ENCODE data around the gene LRRN1.
"Not testable (repeated sequence)": the region's sequence is repeated elsewhere in the genome, so short reads cannot be mapped to it uniquely, and the experiment has no call there.

LRRN1 gene

DNA sequence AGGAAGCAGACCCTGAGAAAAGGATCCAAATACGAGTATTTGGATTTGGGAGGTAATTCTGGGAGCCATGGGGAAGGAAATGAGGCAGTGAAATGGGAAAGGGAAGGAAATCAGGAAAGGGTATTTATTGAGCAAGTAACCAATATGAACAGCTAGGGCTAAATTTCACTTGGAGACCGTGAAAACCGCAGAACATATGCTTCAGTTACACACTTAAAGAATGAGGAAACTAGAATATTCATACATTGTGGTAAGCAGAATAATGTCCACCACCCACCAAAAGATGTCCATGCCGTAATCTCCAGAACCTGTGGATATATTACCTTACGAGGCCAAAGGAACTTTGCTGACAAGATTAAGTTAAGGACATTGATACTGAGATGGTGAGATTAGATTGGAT is 63.3 kb downstream of the LRRN1 start:
- no peak overlapping the region for H3K9ac ChIP-seq (ENCODE audit: low read length)
- no peaks in the 10 kb centered on the region for H3K36me3 ChIP-seq (replicated peaks; ENCODE audit: insufficient read depth, low read length)
- no peak for TF ChIP-seq EZH2phosphoT487 (IDR thresholded peaks at IDR 0.05; ENCODE audit: low read length)
- no peak for TF ChIP-seq EZH2 (optimal IDR thresholded peaks at IDR 0.05; ENCODE audit: low read depth, low read length)
- TF ChIP-seq, protein P1, sequence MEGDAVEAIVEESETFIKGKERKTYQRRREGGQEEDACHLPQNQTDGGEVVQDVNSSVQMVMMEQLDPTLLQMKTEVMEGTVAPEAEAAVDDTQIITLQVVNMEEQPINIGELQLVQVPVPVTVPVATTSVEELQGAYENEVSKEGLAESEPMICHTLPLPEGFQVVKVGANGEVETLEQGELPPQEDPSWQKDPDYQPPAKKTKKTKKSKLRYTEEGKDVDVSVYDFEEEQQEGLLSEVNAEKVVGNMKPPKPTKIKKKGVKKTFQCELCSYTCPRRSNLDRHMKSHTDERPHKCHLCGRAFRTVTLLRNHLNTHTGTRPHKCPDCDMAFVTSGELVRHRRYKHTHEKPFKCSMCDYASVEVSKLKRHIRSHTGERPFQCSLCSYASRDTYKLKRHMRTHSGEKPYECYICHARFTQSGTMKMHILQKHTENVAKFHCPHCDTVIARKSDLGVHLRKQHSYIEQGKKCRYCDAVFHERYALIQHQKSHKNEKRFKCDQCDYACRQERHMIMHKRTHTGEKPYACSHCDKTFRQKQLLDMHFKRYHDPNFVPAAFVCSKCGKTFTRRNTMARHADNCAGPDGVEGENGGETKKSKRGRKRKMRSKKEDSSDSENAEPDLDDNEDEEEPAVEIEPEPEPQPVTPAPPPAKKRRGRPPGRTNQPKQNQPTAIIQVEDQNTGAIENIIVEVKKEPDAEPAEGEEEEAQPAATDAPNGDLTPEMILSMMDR (IDR thresholded peaks at IDR 0.05; ENCODE audit: low read length): no peak
- no peaks in the 10 kb centered on the region for H3K9me2 ChIP-seq (replicated peaks; ENCODE audit: insufficient read depth, low read length)
- no peak overlapping the region for H3K4me3 ChIP-seq (ENCODE audit: low read length)
- H3K4me1 ChIP-seq (ENCODE audit: low read length): no peaks in the 10 kb centered on the region
- H3K27ac ChIP-seq (ENCODE audit: low read length): no peak overlapping the region
- H3F3A ChIP-seq (ENCODE audit: insufficient read depth, low read length): no peaks in the 10 kb centered on the region
- no peaks in the 10 kb centered on the region for H3K79me2 ChIP-seq (ENCODE audit: low read length)
- no peak for DNase-seq
- no peak overlapping the region for H3K4me2 ChIP-seq (ENCODE audit: low read depth, low read length)
- no peaks in the 10 kb centered on the region for H3K9me3 ChIP-seq (replicated peaks; ENCODE audit: insufficient read depth, low read length)
- no peak overlapping the region for H2AFZ ChIP-seq (ENCODE audit: low read length)
- no peaks in the 10 kb centered on the region for H3K27me3 ChIP-seq (replicated peaks; ENCODE audit: insufficient read depth, low read length)
- H4K20me1 ChIP-seq (ENCODE audit: insufficient read depth, low read length): no peaks in the 10 kb centered on the region

DNA sequence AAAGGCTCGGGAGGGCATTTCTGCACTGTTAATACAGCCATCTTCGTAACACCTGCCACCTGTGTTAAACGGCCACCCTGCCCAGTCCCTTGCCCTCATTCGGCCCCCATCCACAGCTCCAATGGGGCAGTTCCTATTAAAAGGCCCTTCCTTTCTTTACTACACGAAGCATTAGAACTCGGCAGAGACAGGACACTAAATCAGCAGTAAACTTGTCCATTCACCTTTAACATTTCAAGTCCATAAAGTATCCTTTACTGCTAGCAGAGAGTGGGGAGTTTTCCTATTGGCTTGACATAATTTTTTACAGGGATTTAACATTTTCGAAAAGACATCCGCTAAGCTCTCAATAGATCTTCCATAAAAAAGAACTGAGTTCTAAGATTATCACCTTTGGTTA is 76.3 kb downstream of the LRRN1 start:
- no peaks in the 10 kb centered on the region for H3K9me2 ChIP-seq (replicated peaks; ENCODE audit: insufficient read depth, low read length)
- no peaks in the 10 kb centered on the region for H4K20me1 ChIP-seq (ENCODE audit: insufficient read depth, low read length)
- H3K9me3 ChIP-seq (replicated peaks; ENCODE audit: insufficient read depth, low read length): no peaks in the 10 kb centered on the region
- no peak overlapping the region for H3K27ac ChIP-seq (ENCODE audit: low read length)
- no peak overlapping the region for H3K4me2 ChIP-seq (ENCODE audit: low read depth, low read length)
- DNase-seq: no peak
- H3K27me3 ChIP-seq (replicated peaks; ENCODE audit: insufficient read depth, low read length): no peaks in the 10 kb centered on the region
- no peaks in the 10 kb centered on the region for H3K36me3 ChIP-seq (replicated peaks; ENCODE audit: insufficient read depth, low read length)
- H2AFZ ChIP-seq (ENCODE audit: low read length): no peak overlapping the region
- no peaks in the 10 kb centered on the region for H3K79me2 ChIP-seq (ENCODE audit: low read length)
- TF ChIP-seq, protein P1 (IDR thresholded peaks at IDR 0.05; ENCODE audit: low read length): no peak
- TF ChIP-seq EZH2phosphoT487 (IDR thresholded peaks at IDR 0.05; ENCODE audit: low read length) (no peak), EZH2 (optimal IDR thresholded peaks at IDR 0.05; ENCODE audit: low read depth, low read length) (no peak)
- H3K9ac ChIP-seq (ENCODE audit: low read length): no peak overlapping the region
- H3K4me1 ChIP-seq (ENCODE audit: low read length): no peaks in the 10 kb centered on the region
- H3F3A ChIP-seq (ENCODE audit: insufficient read depth, low read length): no peaks in the 10 kb centered on the region
- no peak overlapping the region for H3K4me3 ChIP-seq (ENCODE audit: low read length)

DNA sequence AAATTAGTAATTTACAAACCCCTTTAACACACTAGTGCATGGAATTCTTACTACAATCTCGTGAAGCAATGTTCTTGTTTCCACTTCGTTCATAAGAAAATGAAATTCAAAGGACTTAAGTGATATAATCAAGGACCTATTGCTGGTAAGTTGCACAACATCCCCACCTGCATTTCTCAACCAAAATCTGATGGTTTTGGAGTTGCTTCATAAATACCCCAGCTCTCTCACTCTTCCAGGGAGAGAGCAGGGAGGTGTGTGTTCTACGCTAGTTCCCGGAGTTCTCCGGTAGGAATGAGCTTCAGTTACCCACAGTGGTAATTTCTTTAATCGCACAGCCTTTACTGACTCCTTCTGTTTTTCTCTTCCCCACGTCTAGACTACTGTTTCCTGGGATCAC is 81.8 kb downstream of the LRRN1 start:
- H3K4me1 ChIP-seq (ENCODE audit: low read length): no peaks in the 10 kb centered on the region
- H3K4me2 ChIP-seq (ENCODE audit: low read depth, low read length): no peak overlapping the region
- no peaks in the 10 kb centered on the region for H3K79me2 ChIP-seq (ENCODE audit: low read length)
- no peak overlapping the region for H3K4me3 ChIP-seq (ENCODE audit: low read length)
- no peak overlapping the region for H3K27ac ChIP-seq (ENCODE audit: low read length)
- no peaks in the 10 kb centered on the region for H3F3A ChIP-seq (ENCODE audit: insufficient read depth, low read length)
- no peaks in the 10 kb centered on the region for H4K20me1 ChIP-seq (ENCODE audit: insufficient read depth, low read length)
- no peaks in the 10 kb centered on the region for H3K9me3 ChIP-seq (replicated peaks; ENCODE audit: insufficient read depth, low read length)
- no peak overlapping the region for H3K9ac ChIP-seq (ENCODE audit: low read length)
- no peaks in the 10 kb centered on the region for H3K36me3 ChIP-seq (replicated peaks; ENCODE audit: insufficient read depth, low read length)
- no peaks in the 10 kb centered on the region for H3K9me2 ChIP-seq (replicated peaks; ENCODE audit: insufficient read depth, low read length)
- H2AFZ ChIP-seq (ENCODE audit: low read length): no peak overlapping the region
- DNase-seq: no peak
- H3K27me3 ChIP-seq (replicated peaks; ENCODE audit: insufficient read depth, low read length): no peaks in the 10 kb centered on the region
- TF ChIP-seq, protein P1 (IDR thresholded peaks at IDR 0.05; ENCODE audit: low read length): no peak
- TF ChIP-seq EZH2phosphoT487 (IDR thresholded peaks at IDR 0.05; ENCODE audit: low read length) (no peak), EZH2 (optimal IDR thresholded peaks at IDR 0.05; ENCODE audit: low read depth, low read length) (no peak)

DNA sequence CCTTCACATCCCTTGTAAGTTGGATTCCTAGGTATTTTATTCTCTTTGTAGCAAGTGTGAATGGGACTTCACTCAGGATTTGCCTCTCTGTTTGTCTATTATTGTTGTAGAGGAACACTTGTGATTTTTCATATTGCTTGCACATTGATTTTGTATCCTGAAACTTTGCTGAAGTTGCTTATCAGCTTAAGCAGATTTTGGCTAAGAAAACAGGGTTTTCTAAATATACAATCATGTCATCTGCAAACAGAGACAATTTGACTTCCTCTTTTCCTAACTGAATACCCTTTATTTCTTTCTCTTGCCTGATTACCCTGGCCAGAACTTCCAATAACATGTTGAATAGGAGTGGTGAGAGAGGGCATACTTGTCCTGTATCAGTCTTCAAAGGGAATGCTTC is 88.1 kb downstream of the LRRN1 start:
- not testable (repeated sequence) for H3K36me3 ChIP-seq (replicated peaks; ENCODE audit: insufficient read depth, low read length); H4K20me1 ChIP-seq (ENCODE audit: insufficient read depth, low read length); H3K9me2 ChIP-seq (replicated peaks; ENCODE audit: insufficient read depth, low read length); H3K4me2 ChIP-seq (ENCODE audit: low read depth, low read length); H3K4me1 ChIP-seq (ENCODE audit: low read length); H3K4me3 ChIP-seq (ENCODE audit: low read length); H3F3A ChIP-seq (ENCODE audit: insufficient read depth, low read length); H3K9me3 ChIP-seq (replicated peaks; ENCODE audit: insufficient read depth, low read length); H3K27ac ChIP-seq (ENCODE audit: low read length); DNase-seq; H3K79me2 ChIP-seq (ENCODE audit: low read length); H3K27me3 ChIP-seq (replicated peaks; ENCODE audit: insufficient read depth, low read length); H3K9ac ChIP-seq (ENCODE audit: low read length); H2AFZ ChIP-seq (ENCODE audit: low read length)

Measured in MM.1S (cell line).